Measurements from ENCODE around the gene INAVA. TPM values are rescaled to one million over a fixed set of nuclear protein-coding genes. Genes with fewer than 3 reads are reported as not detected.

INAVA gene
- total RNA-seq, 2 experiments from 2014 or later, result 0.45 TPM; not detected in 1

- H3K4me1 Mint-ChIP-seq, result peaks cover 37% of the 10 kb centered on the region
- H3K27ac Mint-ChIP-seq, result no peak overlapping the region
- CTCF ChIA-PET, result no interaction called here
- H3K36me3 Mint-ChIP-seq (ENCODE audit: low read depth), result no peaks in the 10 kb centered on the region
- POLR2A ChIA-PET, result no interaction called here
- no peaks in the 10 kb centered on the region for H3K9me3 Mint-ChIP-seq
- H3K27me3 Mint-ChIP-seq, result peaks cover 26% of the 10 kb centered on the region
- DNase-seq, result no peak
- no peak overlapping the region for H3K4me3 Mint-ChIP-seq
These were observed 11.6 kb upstream of the INAVA start for GRCh38 chr1:200883118-200883517.

- no peaks in the 10 kb centered on the region for H3K9me3 Mint-ChIP-seq
- ChIA-PET CTCF (no interaction called here), POLR2A (no interaction called here)
- H3K4me3 Mint-ChIP-seq, result no peak overlapping the region
- no peak overlapping the region for H3K27ac Mint-ChIP-seq
- no peak for DNase-seq
- peaks cover 37% of the 10 kb centered on the region for H3K27me3 Mint-ChIP-seq
- H3K4me1 Mint-ChIP-seq, result peaks cover 51% of the 10 kb centered on the region
- no peaks in the 10 kb centered on the region for H3K36me3 Mint-ChIP-seq (ENCODE audit: low read depth)
These were observed 8.9 kb upstream of the INAVA start for GRCh38 chr1:200885623-200886402.

GRCh38 chr1:200886594-200886993 lies 8.1 kb upstream of the INAVA start:
- Mint-ChIP-seq H3K4me3 (no peak overlapping the region), H3K9me3 (no peaks in the 10 kb centered on the region), H3K36me3 (ENCODE audit: low read depth) (no peaks in the 10 kb centered on the region), H3K4me1 (peaks cover 51% of the 10 kb centered on the region), H3K27me3 (peaks cover 35% of the 10 kb centered on the region), H3K27ac (no peak overlapping the region)
- no peak for DNase-seq
- ChIA-PET POLR2A (interaction anchor here (3.4 to 4.9 kb wide), 2 partner anchors 9 to 19 kb away, joined by 28 to 45 read pairs; no protein-coding TSS in a partner anchor), CTCF (interaction anchor here (0.7 kb wide), 1 partner anchor 204 kb away, joined by 3 read pairs; no protein-coding TSS in a partner anchor)

- Mint-ChIP-seq H3K36me3 (ENCODE audit: low read depth) (no peaks in the 10 kb centered on the region), H3K27me3 (peaks cover 38% of the 10 kb centered on the region), H3K27ac (no peak overlapping the region), H3K4me1 (peaks cover 51% of the 10 kb centered on the region), H3K4me3 (no peak overlapping the region), H3K9me3 (no peaks in the 10 kb centered on the region)
- CTCF ChIA-PET, result interaction anchor here (0.7 kb wide), 1 partner anchor 205 kb away, joined by 3 read pairs; no protein-coding TSS in a partner anchor
- DNase-seq, result no peak
- POLR2A ChIA-PET, result interaction anchor here (3.4 to 4.9 kb wide), 2 partner anchors 9 to 18 kb away, joined by 28 to 45 read pairs; no protein-coding TSS in a partner anchor
These were observed 7.7 kb upstream of the INAVA start for GRCh38 chr1:200887036-200887435.

- Mint-ChIP-seq H3K36me3 (ENCODE audit: low read depth) (no peaks in the 10 kb centered on the region), H3K27ac (no peak overlapping the region), H3K4me1 (peaks cover 51% of the 10 kb centered on the region), H3K4me3 (peak overlapping the region; percentile 19), H3K9me3 (no peaks in the 10 kb centered on the region), H3K27me3 (peaks cover 46% of the 10 kb centered on the region)
- no peak for DNase-seq
- ChIA-PET CTCF (interaction anchor here (0.6 to 1.7 kb wide), 3 partner anchors 22 to 329 kb away, joined by 3 to 5 read pairs (median 3); no protein-coding TSS in a partner anchor), POLR2A (interaction anchor here (0.9 to 4.9 kb wide), 6 partner anchors 10 to 133 kb away, joined by 3 to 45 read pairs (median 8); no protein-coding TSS in a partner anchor)
These were observed 6.8 kb upstream of the INAVA start for GRCh38 chr1:200887772-200888348.

- peak overlapping the region; percentile 5 for H3K4me3 Mint-ChIP-seq
- H3K4me1 Mint-ChIP-seq, result peaks cover 51% of the 10 kb centered on the region
- DNase-seq, result peak; percentile 80
- no peaks in the 10 kb centered on the region for H3K36me3 Mint-ChIP-seq (ENCODE audit: low read depth)
- H3K27me3 Mint-ChIP-seq, result peaks cover 51% of the 10 kb centered on the region
- no peak overlapping the region for H3K27ac Mint-ChIP-seq
- CTCF ChIA-PET, result interaction anchor here (0.6 to 1.7 kb wide), 4 partner anchors 22 to 330 kb away, joined by 3 to 5 read pairs (median 4); no protein-coding TSS in a partner anchor
- no peaks in the 10 kb centered on the region for H3K9me3 Mint-ChIP-seq
- POLR2A ChIA-PET, result interaction anchor here (0.9 to 4.9 kb wide), 7 partner anchors 11 to 132 kb away, joined by 3 to 45 read pairs (median 6); no protein-coding TSS in a partner anchor
These were observed 6.3 kb upstream of the INAVA start for GRCh38 chr1:200888349-200888838.

- Mint-ChIP-seq H3K36me3 (ENCODE audit: low read depth) (no peaks in the 10 kb centered on the region), H3K27ac (no peak overlapping the region), H3K4me1 (peaks cover 51% of the 10 kb centered on the region), H3K4me3 (no peak overlapping the region), H3K9me3 (no peaks in the 10 kb centered on the region), H3K27me3 (peaks cover 57% of the 10 kb centered on the region)
- POLR2A ChIA-PET, result interaction anchor here (1.0 to 4.9 kb wide), 6 partner anchors 12 to 130 kb away, joined by 3 to 45 read pairs (median 8); no protein-coding TSS in a partner anchor
- DNase-seq, result peak; percentile 27
- CTCF ChIA-PET, result interaction anchor here (1.3 to 1.7 kb wide), 4 partner anchors 16 to 268 kb away, joined by 3 to 5 read pairs (median 4); partner anchors contain the start of gene TMEM9
These were observed 5.1 kb upstream of the INAVA start for GRCh38 chr1:200889571-200889970.

GRCh38 chr1:200890027-200890426 lies 4.7 kb upstream of the INAVA start:
- Mint-ChIP-seq H3K9me3 (no peaks in the 10 kb centered on the region), H3K27ac (no peak overlapping the region), H3K36me3 (ENCODE audit: low read depth) (no peaks in the 10 kb centered on the region), H3K27me3 (peaks cover 58% of the 10 kb centered on the region), H3K4me3 (no peak overlapping the region), H3K4me1 (peaks cover 51% of the 10 kb centered on the region)
- DNase-seq, result no peak
- POLR2A ChIA-PET, result interaction anchor here (1.0 to 4.9 kb wide), 6 partner anchors 12 to 130 kb away, joined by 3 to 45 read pairs (median 8); no protein-coding TSS in a partner anchor
- CTCF ChIA-PET, result interaction anchor here (1.3 to 1.6 kb wide), 4 partner anchors 16 to 269 kb away, joined by 3 to 4 read pairs (median 4); partner anchors contain the start of gene TMEM9

GRCh38 chr1:200890818-200891773 lies 3.6 kb upstream of the INAVA start:
- Mint-ChIP-seq H3K9me3 (no peaks in the 10 kb centered on the region), H3K27ac (no peak overlapping the region), H3K4me1 (peaks cover 44% of the 10 kb centered on the region), H3K4me3 (peak overlapping the region; percentile 27), H3K36me3 (ENCODE audit: low read depth) (no peaks in the 10 kb centered on the region), H3K27me3 (peaks cover 59% of the 10 kb centered on the region)
- DNase-seq, result no peak
- ChIA-PET CTCF (interaction anchor here (1.6 kb wide), 1 partner anchor 25 kb away, joined by 4 read pairs; no protein-coding TSS in a partner anchor), POLR2A (interaction anchor here (0.9 to 4.9 kb wide), 3 partner anchors 14 to 228 kb away, joined by 4 to 28 read pairs (median 4); partner anchors contain the start of gene DDX59)

GRCh38 chr1:200891774-200892157 lies 2.9 kb upstream of the INAVA start:
- Mint-ChIP-seq H3K36me3 (ENCODE audit: low read depth) (no peaks in the 10 kb centered on the region), H3K4me1 (peaks cover 41% of the 10 kb centered on the region), H3K27ac (no peak overlapping the region), H3K9me3 (no peaks in the 10 kb centered on the region), H3K27me3 (peaks cover 58% of the 10 kb centered on the region), H3K4me3 (no peak overlapping the region)
- POLR2A ChIA-PET, result interaction anchor here (1.1 to 4.9 kb wide), 2 partner anchors 14 to 222 kb away, joined by 4 to 28 read pairs; partner anchors contain the start of gene DDX59
- CTCF ChIA-PET, result no interaction called here
- no peak for DNase-seq

- ChIA-PET CTCF (interaction anchor here (1.4 kb wide), 1 partner anchor 14 kb away, joined by 4 read pairs; no protein-coding TSS in a partner anchor), POLR2A (no interaction called here)
- H3K9me3 Mint-ChIP-seq, result no peaks in the 10 kb centered on the region
- no peak overlapping the region for H3K4me3 Mint-ChIP-seq
- H3K27me3 Mint-ChIP-seq, result peaks cover 59% of the 10 kb centered on the region
- H3K36me3 Mint-ChIP-seq (ENCODE audit: low read depth), result no peaks in the 10 kb centered on the region
- peaks cover 36% of the 10 kb centered on the region for H3K4me1 Mint-ChIP-seq
- no peak for DNase-seq
- no peak overlapping the region for H3K27ac Mint-ChIP-seq
These were observed 2.2 kb upstream of the INAVA start for GRCh38 chr1:200892546-200892945.

GRCh38 chr1:200892958-200893357 lies 1.7 kb upstream of the INAVA start:
- Mint-ChIP-seq H3K4me1 (peaks cover 31% of the 10 kb centered on the region), H3K27me3 (peaks cover 62% of the 10 kb centered on the region), H3K4me3 (no peak overlapping the region), H3K9me3 (no peaks in the 10 kb centered on the region), H3K27ac (no peak overlapping the region), H3K36me3 (ENCODE audit: low read depth) (no peaks in the 10 kb centered on the region)
- ChIA-PET POLR2A (no interaction called here), CTCF (interaction anchor here (1.4 kb wide), 1 partner anchor 15 kb away, joined by 4 read pairs; no protein-coding TSS in a partner anchor)
- DNase-seq, result no peak

Measured in activated CD4-positive, alpha-beta memory T cell treated with anti-CD3 and anti-CD28 coated beads, Interleukin-2, amount 10 ng/mL, durations not matched to agents 7 days and 5 days (primary cell).